Gastrocnemius medialis (tissue), 4 donors: ENCODE results near the gene METTL16.

Experiments used
- POLR2A ChIP-seq, 2 donors: fragments of 450-650 bp; IDR thresholded peaks; one replicate each; pipeline ENCODE4 v1.6.1; 2017; ENCODE audit warnings: antibody characterized with exemption in 2 of 2, mild to moderate bottlenecking in 2 of 2, moderate library complexity in 2 of 2
- TF ChIP-seq, protein P1 (sequence below), 5 experiments: fragments of 450-650 bp in 3 of 5; fragments of 200-600 bp in 2 of 5; sonication (generic) in 2 of 5; IDR thresholded peaks in 4 of 5; conservative IDR thresholded peaks in 1 of 5; 1 replicate in 4 of 5; 2 replicates in 1 of 5; pipeline ENCODE4 v1.5.1; 2016 to 2019; ENCODE audit warnings: antibody characterized with exemption in 5 of 5, mild to moderate bottlenecking in 3 of 5, moderate library complexity in 3 of 5

DNA sequence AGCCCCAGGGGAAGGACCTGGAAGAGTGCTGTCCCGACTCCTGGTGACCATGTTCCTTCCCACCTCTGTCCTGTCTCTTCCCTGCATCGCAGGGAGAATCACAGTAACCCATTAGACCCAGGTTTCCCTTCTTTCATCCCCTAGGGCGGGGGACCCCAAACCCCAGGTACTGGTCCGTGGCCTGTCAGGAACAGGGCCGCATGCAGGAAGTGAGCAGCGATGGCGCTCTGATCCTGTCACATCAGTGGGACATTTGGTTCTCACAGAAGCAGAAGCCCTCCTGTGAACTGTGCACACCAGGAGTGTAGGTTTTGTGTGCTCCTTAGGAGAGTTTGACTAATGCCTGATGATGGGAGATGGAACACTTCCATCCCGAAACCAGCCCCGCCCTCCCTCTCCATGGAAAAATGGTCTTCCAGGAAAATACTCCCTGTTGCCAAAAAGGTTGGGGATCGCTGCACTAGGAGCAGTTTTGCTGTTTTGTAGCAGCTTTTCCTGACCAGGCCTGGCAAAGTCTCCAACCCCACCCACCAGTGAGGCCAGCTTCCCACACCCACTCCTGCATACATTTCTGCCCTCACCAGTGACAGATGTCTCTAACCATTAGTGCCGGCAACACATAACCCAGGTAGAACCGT, 121.4 kb downstream of the METTL16 start:
- TF ChIP-seq, protein P1, sequence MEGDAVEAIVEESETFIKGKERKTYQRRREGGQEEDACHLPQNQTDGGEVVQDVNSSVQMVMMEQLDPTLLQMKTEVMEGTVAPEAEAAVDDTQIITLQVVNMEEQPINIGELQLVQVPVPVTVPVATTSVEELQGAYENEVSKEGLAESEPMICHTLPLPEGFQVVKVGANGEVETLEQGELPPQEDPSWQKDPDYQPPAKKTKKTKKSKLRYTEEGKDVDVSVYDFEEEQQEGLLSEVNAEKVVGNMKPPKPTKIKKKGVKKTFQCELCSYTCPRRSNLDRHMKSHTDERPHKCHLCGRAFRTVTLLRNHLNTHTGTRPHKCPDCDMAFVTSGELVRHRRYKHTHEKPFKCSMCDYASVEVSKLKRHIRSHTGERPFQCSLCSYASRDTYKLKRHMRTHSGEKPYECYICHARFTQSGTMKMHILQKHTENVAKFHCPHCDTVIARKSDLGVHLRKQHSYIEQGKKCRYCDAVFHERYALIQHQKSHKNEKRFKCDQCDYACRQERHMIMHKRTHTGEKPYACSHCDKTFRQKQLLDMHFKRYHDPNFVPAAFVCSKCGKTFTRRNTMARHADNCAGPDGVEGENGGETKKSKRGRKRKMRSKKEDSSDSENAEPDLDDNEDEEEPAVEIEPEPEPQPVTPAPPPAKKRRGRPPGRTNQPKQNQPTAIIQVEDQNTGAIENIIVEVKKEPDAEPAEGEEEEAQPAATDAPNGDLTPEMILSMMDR (IDR thresholded peaks at IDR 0.05 in 4 of 5, conservative IDR thresholded peaks at IDR 0.05 in 1 of 5): no peak
- TF ChIP-seq POLR2A (IDR thresholded peaks at IDR 0.05): no peak
